ENCODE results near the gene PTBP1.

- TF ChIP-seq, protein P1, sequence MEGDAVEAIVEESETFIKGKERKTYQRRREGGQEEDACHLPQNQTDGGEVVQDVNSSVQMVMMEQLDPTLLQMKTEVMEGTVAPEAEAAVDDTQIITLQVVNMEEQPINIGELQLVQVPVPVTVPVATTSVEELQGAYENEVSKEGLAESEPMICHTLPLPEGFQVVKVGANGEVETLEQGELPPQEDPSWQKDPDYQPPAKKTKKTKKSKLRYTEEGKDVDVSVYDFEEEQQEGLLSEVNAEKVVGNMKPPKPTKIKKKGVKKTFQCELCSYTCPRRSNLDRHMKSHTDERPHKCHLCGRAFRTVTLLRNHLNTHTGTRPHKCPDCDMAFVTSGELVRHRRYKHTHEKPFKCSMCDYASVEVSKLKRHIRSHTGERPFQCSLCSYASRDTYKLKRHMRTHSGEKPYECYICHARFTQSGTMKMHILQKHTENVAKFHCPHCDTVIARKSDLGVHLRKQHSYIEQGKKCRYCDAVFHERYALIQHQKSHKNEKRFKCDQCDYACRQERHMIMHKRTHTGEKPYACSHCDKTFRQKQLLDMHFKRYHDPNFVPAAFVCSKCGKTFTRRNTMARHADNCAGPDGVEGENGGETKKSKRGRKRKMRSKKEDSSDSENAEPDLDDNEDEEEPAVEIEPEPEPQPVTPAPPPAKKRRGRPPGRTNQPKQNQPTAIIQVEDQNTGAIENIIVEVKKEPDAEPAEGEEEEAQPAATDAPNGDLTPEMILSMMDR (conservative IDR thresholded peaks at IDR 0.05; ENCODE audit: low read depth in 2 of 2), result no peak
- TF ChIP-seq EZH2 (IDR thresholded peaks at IDR 0.05; ENCODE audit: low read depth, unreplicated experiment) (no peak), POLR2AphosphoS5 (IDR thresholded peaks at IDR 0.05; ENCODE audit: low read depth) (no peak), ZNF114 (CRISPR knock-in tag; IDR thresholded peaks at IDR 0.05) (no peak), EZH2phosphoT487 (IDR thresholded peaks at IDR 0.05; ENCODE audit: unreplicated experiment) (no peak)
Observed at GRCh38 chr19:844546-844971, 47.3 kb downstream of the PTBP1 start.
